Choroid plexus epithelial cell (primary cell): Measurements from ENCODE around the gene KCNJ4.
A peak's percentile ranks its signal among the peaks of the same experiment; 100 is the strongest.

Experiments
- DNase-seq: peaks from one replicate; pipeline ENCODE4 v3.0.0-alpha.2; 2010; ENCODE audit warnings: low read depth
- H3K4me3 ChIP-seq: 2 replicates; pipeline ENCODE4 v1.5.1; 2011; ENCODE audit warnings: low read depth, mild to moderate bottlenecking, control low read depth, low read length, moderate library complexity
- CTCF ChIP-seq: conservative IDR thresholded peaks from 2 replicates; pipeline ENCODE4 v1.5.1; 2011; ENCODE audit warnings: low read depth, mild to moderate bottlenecking, control low read depth, inconsistent platforms, low read length, moderate library complexity

Gene KCNJ4

GRCh38 chr22:38464992-38465672 lies 10.1 kb upstream of the KCNJ4 start:
- H3K4me3 ChIP-seq, result no peak overlapping the region
- no peak for TF ChIP-seq CTCF
- DNase-seq, result no peak

- no peak for TF ChIP-seq CTCF
- peak; percentile 53 for DNase-seq
- peak overlapping the region; percentile 14 for H3K4me3 ChIP-seq
Observed at GRCh38 chr22:38462960-38463784, 8.2 kb upstream of the KCNJ4 start.

- TF ChIP-seq CTCF, result no peak
- DNase-seq, result peak; percentile 87
- H3K4me3 ChIP-seq, result peak overlapping the region; percentile 5
Observed at GRCh38 chr22:38461414-38462081, 6.5 kb upstream of the KCNJ4 start.

GRCh38 chr22:38461057-38461413 lies 6.0 kb upstream of the KCNJ4 start:
- no peak for DNase-seq
- H3K4me3 ChIP-seq, result no peak overlapping the region
- TF ChIP-seq CTCF, result no peak

- no peak overlapping the region for H3K4me3 ChIP-seq
- DNase-seq, result no peak
- TF ChIP-seq CTCF, result no peak
Observed at GRCh38 chr22:38460426-38460840, 5.4 kb upstream of the KCNJ4 start.

- no peak overlapping the region for H3K4me3 ChIP-seq
- peak; percentile 75 for DNase-seq
- TF ChIP-seq CTCF, result no peak
Observed at GRCh38 chr22:38456841-38457699, 2.1 kb upstream of the KCNJ4 start.
